GM12878 (cell line): ENCODE measurements around the gene AARSD1.
"Not testable (repeated sequence)": the region's sequence is repeated elsewhere in the genome, so short reads cannot be mapped to it uniquely, and the experiment has no call there.

Source experiments
- CHD1 ChIP-seq: IDR thresholded peaks from 2 replicates; pipeline ENCODE4 v1.6.1; 2012; ENCODE audit warnings: low read depth, low read length, improper control_type of control experiment
- ETV6 ChIP-seq, 2 experiments: fragments of 450-650 bp in 1 of 2; IDR thresholded peaks in 1 of 2; conservative IDR thresholded peaks in 1 of 2; 2 replicates each; pipeline ENCODE4 v1.6.1; 2014; ENCODE audit warnings: antibody characterized with exemption in 1 of 2, borderline replicate concordance in 1 of 2, low read depth in 1 of 2, mild to moderate bottlenecking in 1 of 2, moderate library complexity in 1 of 2
- KDM1A ChIP-seq: fragments of 200-600 bp; sonication (generic); IDR thresholded peaks from 2 replicates; pipeline ENCODE4 v1.6.1; 2016; ENCODE audit warnings: borderline replicate concordance
- POLR2AphosphoS5 ChIP-seq: IDR thresholded peaks from 2 replicates; pipeline ENCODE4 v1.6.1; 2011; ENCODE audit warnings: mild to moderate bottlenecking, low read length, inconsistent platforms
- SIN3A ChIP-seq: IDR thresholded peaks from 2 replicates; pipeline ENCODE4 v1.6.1; 2012; ENCODE audit warnings: low read depth, low read length, improper control_type of control experiment
- SMC3 ChIP-seq: IDR thresholded peaks from 2 replicates; pipeline ENCODE4 v1.6.1; 2011; ENCODE audit warnings: low read length, improper control_type of control experiment, borderline replicate concordance
- TCF3 ChIP-seq: IDR thresholded peaks from 2 replicates; pipeline ENCODE4 v1.6.1; 2012; ENCODE audit warnings: low read depth, mild to moderate bottlenecking, low read length, borderline replicate concordance; ENCODE audit not compliant: insufficient read depth
- TF ChIP-seq, protein P1 (sequence below), 3 experiments: IDR thresholded peaks in 2 of 3; conservative IDR thresholded peaks in 1 of 3; 2 replicates each; pipeline ENCODE4 v1.5.1; 2011; ENCODE audit warnings: low read depth in 3 of 3, low read length in 3 of 3, mild to moderate bottlenecking in 3 of 3, control low read depth in 2 of 3, moderate library complexity in 2 of 3, inconsistent platforms in 1 of 3, mixed read lengths in 1 of 3; ENCODE audit not compliant: control insufficient read depth in 2 of 3, insufficient read depth in 1 of 3; ENCODE audit errors: extremely low read depth in 1 of 3
- TF ChIP-seq, protein P2 (sequence below): IDR thresholded peaks from 2 replicates; pipeline ENCODE4 v1.6.1; 2012; ENCODE audit warnings: low read depth, low read length, improper control_type of control experiment

DNA sequence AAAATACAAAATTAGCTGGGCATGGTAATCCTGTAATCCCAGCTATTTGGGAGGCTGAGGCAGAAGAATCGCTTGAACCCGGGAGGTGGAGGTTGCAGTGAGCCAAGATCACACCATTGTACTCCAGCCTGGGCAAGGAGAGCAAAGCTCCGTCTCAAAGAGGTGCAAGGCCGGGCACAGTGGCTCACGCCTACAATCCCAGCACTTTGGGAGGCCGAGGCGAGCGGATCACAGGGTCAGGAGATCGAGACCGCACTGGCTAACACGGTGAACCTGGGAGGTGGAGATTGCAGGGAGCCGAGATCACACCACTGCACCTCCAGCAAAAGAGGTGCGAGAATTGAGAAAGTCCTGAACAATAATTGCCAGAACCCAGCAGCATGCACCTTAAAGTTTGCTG is 36.6 kb upstream of the AARSD1 start:
- TF ChIP-seq TCF3; POLR2AphosphoS5; SIN3A; SMC3; KDM1A; CHD1; ETV6 (conservative IDR thresholded peaks at IDR 0.05 in 1 of 2, IDR thresholded peaks at IDR 0.05 in 1 of 2; ENCODE audit: borderline replicate concordance in 1 of 2, low read depth in 1 of 2): not testable (repeated sequence)
- TF ChIP-seq, protein P1, sequence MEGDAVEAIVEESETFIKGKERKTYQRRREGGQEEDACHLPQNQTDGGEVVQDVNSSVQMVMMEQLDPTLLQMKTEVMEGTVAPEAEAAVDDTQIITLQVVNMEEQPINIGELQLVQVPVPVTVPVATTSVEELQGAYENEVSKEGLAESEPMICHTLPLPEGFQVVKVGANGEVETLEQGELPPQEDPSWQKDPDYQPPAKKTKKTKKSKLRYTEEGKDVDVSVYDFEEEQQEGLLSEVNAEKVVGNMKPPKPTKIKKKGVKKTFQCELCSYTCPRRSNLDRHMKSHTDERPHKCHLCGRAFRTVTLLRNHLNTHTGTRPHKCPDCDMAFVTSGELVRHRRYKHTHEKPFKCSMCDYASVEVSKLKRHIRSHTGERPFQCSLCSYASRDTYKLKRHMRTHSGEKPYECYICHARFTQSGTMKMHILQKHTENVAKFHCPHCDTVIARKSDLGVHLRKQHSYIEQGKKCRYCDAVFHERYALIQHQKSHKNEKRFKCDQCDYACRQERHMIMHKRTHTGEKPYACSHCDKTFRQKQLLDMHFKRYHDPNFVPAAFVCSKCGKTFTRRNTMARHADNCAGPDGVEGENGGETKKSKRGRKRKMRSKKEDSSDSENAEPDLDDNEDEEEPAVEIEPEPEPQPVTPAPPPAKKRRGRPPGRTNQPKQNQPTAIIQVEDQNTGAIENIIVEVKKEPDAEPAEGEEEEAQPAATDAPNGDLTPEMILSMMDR (IDR thresholded peaks at IDR 0.05 in 2 of 3, conservative IDR thresholded peaks at IDR 0.05 in 1 of 3; ENCODE audit: control insufficient read depth in 2 of 3, extremely low read depth in 1 of 3, insufficient read depth in 1 of 3, low read depth in 3 of 3, low read length in 3 of 3) = not testable (repeated sequence)
- TF ChIP-seq, protein P2, sequence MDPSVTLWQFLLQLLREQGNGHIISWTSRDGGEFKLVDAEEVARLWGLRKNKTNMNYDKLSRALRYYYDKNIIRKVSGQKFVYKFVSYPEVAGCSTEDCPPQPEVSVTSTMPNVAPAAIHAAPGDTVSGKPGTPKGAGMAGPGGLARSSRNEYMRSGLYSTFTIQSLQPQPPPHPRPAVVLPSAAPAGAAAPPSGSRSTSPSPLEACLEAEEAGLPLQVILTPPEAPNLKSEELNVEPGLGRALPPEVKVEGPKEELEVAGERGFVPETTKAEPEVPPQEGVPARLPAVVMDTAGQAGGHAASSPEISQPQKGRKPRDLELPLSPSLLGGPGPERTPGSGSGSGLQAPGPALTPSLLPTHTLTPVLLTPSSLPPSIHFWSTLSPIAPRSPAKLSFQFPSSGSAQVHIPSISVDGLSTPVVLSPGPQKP = not testable (repeated sequence)
